Metanephros (tissue), 1 donor: ENCODE data around the gene UBA1. TPM values are rescaled to one million over a fixed set of nuclear protein-coding genes. Genes with fewer than 3 reads are reported as not detected.

Experiments used
- total RNA-seq: library from RNA; depleted of rRNA; stranded (reverse); fragments of >200 nt; gene quantifications from one replicate; pipeline ENCODE4 v1.2.3, GENCODE V29; 2014

Gene UBA1
- 186 TPM for total RNA-seq

DNA sequence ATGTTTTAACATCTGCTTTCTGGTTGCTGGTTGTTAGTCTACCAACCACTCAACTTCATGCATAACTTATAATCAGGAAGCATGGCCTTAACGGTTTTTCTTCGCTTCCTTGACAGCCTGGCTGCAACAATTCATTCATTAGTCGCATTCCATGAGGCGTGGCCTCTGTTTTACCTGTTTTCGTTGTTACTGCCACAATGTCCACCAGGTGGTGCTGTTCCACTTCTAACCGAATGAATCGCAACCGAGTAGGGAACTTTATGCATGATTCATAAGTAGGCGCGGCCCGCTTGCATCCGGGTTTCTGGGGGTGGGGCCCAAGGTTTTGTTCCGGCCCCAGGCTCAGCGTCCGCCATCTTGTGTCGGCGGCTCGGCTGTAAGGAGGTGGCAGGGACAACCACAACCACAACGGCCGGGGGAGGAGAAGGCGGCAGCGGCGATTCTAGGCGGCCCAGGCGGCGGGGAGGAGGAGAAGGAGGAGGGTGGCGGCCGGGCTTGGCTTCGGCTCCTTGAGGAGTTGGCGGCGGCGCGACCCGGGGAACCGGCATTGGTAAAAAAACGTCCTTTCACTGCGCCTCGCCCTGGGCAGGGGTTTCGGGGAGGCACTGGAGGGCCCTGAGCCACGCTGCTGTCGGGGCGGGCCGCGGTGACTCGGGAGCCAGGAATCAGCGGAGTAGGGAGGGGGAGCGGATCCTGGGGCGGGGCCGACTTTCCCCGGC, at the start of gene UBA1:
Gene UBA1 (plus strand): TSS at position 355 of the 719 bp plus-strand sequence. CDS start 4,974 bp downstream, outside the sequence.

DNA sequence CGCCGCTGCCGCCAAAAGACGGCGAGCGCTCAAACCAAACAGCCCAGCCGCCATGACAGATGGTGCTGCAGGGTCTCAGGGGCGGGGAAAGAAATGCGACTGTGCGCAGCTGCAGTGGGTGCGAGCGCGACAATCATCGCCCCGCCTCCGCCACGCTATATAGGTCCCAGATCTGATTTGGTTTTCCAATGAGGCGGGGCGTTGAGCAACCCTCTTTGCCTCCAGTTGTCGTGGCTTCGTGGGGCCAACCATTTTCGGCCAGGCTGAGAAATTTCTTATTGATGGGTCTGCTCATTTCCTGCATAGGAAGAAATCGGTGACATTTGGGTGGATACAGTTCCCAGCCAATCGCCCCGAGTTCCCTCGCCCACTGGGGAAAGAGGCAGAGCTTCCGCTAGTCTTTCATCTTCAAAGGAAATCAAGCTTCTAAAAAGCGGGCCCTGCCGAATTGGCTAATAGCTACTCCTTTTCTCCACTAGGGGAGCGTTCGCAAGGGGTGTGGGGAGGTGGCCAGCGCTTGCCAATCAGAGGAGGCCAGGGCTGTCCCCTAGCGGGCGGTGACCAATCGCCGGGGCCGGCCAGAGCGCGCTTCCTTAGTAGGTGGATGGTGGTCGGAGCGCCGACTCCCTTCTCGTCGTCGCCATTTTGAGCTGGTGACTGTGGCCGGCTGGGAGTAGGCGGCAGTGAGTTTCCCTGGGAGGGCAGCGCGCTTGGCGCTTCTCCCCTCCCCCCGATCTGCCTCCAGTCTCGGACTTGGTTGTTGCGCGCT, 48.8 kb upstream of the UBA1 start, which contains the start of the genes NDUFB11 and RBM10:
Gene NDUFB11 (minus strand): TSS at position 77 of the 769 bp plus-strand sequence. CDS start 23 bp downstream, at position 54.
Gene RBM10 (plus strand): TSS at position 596 of the 769 bp plus-strand sequence. CDS start 2,261 bp downstream, outside the sequence.

DNA sequence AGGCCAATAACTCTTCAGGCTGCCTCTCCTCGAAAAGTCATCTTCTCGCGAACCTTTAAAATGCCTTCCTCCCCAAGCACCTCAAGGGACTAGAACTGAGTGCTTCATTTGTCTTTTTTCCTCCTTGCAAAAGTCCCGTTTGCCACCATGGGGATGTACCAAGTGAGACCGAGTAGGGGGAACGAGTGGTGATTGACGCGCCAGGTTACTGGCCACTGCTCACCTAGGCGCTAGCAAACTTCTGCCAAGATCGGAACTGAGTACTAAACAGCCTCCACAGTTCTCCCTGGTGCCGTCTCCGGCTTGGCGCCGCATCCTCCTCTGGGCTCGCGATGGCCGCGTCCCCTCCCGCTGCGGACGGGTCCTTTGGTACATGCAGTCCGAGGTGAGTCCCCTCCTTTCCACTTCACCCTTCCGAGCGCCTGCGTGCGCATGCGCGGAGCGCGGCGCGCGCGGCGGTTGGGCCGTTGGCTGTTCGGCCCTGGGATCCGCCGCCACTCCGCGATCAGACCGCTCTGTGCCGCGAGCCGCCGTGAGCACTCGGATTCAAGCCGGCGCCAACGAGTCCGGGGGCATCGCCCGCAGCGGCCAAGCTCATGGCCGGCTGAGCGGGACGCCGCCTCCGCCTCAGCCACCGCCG, 24.8 kb downstream of the UBA1 start, which contains the start of gene CDK16:
Gene CDK16 (plus strand): TSS at position 402 of the 640 bp plus-strand sequence. CDS start 4,877 bp downstream, outside the sequence.

DNA sequence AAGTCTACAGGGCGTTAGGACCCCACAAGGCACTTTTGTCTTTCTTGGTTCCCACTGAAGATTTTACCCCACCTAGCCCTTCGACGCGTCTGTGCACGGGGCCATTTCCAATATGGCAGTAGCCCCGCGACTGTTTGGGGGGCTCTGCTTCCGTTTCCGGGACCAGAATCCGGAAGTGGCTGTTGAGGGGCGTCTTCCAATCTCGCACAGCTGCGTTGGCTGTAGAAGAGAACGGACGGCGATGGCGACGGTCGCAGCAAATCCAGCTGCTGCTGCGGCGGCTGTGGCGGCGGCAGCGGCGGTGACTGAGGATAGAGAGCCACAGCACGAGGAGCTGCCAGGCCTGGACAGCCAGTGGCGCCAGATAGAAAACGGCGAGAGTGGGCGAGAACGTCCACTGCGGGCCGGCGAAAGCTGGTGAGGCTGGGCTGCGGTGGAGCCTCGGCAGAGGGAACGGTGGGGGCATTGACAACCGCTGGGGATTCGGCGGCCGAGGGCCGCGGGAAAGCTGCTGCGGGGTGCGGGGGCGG, 39.2 kb downstream of the UBA1 start, which contains the start of gene USP11:
Gene USP11 (plus strand): TSS at position 207 of the 530 bp plus-strand sequence. CDS start 35 bp downstream, at position 242.

Other genes starting within 250 kb of the UBA1 start
- gene RGN, start 115.4 kb upstream of the UBA1 start, total RNA-seq = 30.4 TPM
- 123 TPM for gene NDUFB11, start 49.1 kb upstream of the UBA1 start, total RNA-seq
- gene RBM10, start 48.6 kb upstream of the UBA1 start, total RNA-seq = 47.7 TPM
- 79.8 TPM for gene CDK16, start 24.9 kb downstream of the UBA1 start, total RNA-seq
- 160 TPM for gene USP11, start 39.2 kb downstream of the UBA1 start, total RNA-seq
- gene ZNF157, start 176.7 kb downstream of the UBA1 start, total RNA-seq = 0.70 TPM